8988T (cell line): Measurements from ENCODE around the gene ETV2.
"Not testable (repeated sequence)": the region's sequence is repeated elsewhere in the genome, so short reads cannot be mapped to it uniquely, and the experiment has no call there.

Experiments
- DNase-seq: peaks from one replicate; pipeline ENCODE4 v3.0.0; 2011

Gene ETV2, protein sequence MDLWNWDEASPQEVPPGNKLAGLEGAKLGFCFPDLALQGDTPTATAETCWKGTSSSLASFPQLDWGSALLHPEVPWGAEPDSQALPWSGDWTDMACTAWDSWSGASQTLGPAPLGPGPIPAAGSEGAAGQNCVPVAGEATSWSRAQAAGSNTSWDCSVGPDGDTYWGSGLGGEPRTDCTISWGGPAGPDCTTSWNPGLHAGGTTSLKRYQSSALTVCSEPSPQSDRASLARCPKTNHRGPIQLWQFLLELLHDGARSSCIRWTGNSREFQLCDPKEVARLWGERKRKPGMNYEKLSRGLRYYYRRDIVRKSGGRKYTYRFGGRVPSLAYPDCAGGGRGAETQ

GRCh38 chr19:35641515-35642151 lies at the start of gene ETV2:
Gene ETV2 (plus strand): TSS chr19:35641745. CDS start chr19:35642461, 716 bp downstream.
- DNase-seq, result no peak

DNA sequence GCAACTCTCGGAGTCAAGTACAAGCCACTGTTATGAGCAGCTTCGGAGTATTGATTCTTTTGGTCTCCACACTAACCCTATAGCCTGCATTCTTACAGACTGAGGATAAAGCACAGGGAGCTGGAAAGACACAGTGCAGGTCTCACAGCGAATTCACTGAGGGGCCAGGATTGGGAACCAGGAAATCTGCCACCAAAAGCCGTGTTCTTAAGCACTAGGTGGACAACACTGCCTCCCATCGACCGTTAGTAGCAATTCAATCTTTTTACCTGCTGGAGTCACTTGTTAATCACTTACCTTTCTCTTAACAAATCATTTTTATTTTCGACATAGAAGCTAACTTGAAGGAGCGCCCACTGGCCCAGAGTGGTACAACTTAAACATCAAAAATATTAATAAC lies 49.3 kb upstream of the ETV2 start:
- DNase-seq, result peak; percentile 55

DNA sequence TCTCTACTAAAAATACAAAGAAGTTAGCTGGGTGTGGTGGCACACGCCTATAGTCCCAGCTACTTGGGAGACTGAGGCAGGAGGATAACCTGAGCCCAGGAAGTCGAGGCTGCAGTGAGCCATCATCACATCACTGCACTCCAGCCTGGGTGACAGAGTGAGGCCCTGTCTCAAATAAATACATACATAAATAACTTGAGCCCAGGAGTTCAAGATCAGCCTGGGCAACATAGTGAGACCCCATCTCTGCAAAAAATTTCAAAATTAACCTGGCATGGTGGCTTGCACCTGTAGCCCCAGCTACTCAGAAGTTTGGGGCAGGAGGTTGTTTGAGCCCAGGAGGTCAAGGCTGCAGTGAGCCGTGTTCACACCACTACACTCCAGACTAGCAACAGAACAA lies 46.5 kb upstream of the ETV2 start:
- DNase-seq, result not testable (repeated sequence)

GRCh38 chr19:35595928-35596327 lies 45.6 kb upstream of the ETV2 start:
- DNase-seq, result no peak

DNA sequence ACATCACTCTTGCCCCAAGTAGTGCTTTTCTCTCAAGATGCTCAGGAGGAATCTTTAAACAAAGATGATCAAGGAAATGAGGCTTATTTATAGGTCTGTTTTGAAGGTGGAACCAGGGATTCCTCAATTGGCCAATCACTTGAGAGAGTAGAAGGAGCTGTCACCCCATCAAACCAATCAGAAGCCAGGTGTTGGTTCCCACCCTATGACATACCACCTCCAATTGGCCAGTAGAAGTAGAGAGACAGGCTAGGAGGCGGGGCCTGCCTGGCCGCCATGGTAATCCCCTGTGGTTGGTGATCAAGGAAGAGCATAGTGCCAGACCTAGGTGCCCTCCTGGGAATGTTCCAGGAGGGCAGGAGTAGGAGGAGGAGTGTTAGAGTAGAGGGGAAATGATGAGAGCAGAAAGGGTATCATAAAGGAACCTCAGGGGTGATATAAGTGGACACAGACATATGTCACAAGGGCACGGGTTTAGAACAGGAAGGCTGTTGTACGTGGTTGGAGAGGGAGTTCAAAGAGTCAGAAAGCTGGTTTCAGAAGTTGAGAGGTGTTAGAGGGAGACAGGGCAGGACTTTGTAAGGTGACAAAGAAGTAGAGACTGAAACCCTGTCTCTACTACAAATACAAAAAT lies 45.1 kb upstream of the ETV2 start:
- peak; percentile 51 for DNase-seq

- DNase-seq, result no peak
These were observed 39.6 kb upstream of the ETV2 start for GRCh38 chr19:35601971-35602370.

GRCh38 chr19:35604436-35604835 lies 37.1 kb upstream of the ETV2 start:
- DNase-seq, result not testable (repeated sequence)

DNA sequence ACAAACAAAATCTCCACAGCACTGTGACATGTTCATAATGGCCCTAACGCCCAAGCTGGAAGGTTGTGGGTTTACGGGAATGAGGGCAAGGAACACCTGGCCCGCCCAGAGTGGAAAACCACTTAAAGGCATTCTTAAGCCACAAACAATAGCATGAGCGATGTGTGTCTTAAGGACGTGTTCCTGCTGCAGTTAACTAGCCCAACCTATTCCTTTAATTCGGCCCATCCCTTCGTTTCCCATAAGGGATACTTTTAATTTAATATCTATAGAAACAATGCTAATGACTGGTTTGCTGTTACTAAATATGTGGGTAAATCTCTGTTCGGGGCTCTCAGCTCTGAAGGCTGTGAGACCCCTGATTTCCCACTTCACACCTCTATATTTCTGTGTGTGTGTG lies 34.4 kb upstream of the ETV2 start:
- DNase-seq, result not testable (repeated sequence)

GRCh38 chr19:35607661-35608060 lies 33.9 kb upstream of the ETV2 start:
- no peak for DNase-seq

GRCh38 chr19:35608251-35608650 lies 33.3 kb upstream of the ETV2 start:
- DNase-seq, result no peak

DNA sequence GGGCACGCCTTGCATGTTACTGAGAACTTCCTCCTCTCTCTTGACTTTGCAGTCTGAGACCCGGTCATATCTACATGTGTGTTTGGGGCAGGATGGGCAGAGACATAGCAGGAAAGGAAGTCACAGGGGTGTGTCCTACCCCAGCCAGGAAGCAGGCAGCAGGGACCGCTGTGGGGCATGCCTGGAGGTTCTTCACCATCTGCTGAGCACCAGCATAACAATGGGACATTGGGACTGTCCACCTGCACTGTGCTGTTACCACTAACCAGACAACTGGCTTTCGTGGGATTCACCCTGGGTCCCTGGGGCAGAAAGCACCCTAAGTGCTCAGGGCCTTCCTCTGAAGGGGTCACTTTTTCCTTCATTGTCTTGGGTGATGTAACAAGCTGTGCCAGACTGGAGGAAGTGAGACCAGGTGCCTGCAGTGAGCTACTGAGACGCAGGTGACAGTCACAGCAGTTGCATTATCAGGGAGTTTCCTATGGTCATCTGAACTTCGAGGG lies 31.6 kb upstream of the ETV2 start:
- no peak for DNase-seq

- no peak for DNase-seq
These were observed 29.4 kb upstream of the ETV2 start for GRCh38 chr19:35612224-35612558.

DNA sequence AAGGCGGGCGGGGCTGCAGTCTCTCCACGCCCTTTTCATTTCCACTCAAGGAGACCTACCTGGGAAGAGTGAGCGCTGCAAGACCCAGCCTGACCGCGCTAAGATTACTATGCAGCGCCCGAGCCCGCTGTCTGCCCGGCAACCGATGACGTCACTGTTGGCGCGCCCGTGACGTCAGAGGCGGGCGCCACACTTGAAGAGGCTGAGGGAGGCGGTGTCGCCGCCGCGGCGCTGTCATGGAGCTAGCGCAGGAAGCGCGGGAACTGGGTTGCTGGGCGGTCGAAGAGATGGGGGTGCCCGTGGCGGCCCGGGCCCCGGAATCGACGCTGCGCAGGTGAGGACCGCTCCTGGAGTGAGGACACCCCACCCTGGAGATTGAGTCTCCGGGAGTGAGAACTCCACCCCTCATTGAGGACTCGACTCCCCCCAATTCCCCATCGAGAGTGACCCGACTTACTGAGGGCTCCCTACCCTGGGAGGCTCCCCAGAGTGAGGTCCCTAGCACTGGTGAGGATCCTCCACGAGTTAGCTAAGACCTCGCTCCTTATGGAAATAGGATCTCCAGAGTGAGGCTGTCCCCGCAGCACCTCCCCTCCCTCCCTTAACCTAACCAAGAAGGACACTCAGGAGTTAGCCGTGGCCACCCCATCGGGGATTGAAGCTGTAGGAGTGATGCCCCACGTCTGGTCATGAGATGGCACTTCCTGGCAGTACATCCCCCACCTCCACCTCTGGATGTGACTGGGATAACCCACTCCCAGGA lies 28.8 kb upstream of the ETV2 start, which contains the start of gene HAUS5:
Gene HAUS5 (plus strand): TSS at position 177 of the 763 bp plus-strand sequence. CDS start 60 bp downstream, at position 237.
- peak; percentile 96 for DNase-seq

DNA sequence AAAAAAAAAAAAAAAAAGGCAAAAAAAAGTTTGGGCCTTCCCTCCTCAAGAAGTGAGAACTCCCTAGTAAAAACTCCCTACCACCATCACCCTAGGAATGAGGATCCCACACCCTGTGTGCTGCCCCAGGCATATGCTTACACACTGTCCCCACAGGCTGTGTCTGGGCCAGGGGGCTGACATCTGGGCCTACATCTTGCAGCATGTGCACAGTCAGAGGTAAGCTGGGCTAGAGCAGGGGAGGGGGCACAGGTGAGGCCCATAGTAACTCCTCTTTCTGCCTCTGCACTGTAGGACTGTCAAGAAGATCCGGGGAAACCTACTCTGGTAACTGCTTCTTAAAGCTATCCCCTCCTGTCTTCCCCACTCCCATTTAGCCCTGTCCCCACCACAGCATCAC lies 28.0 kb upstream of the ETV2 start:
- no peak for DNase-seq

- no peak for DNase-seq
These were observed 26.5 kb upstream of the ETV2 start for GRCh38 chr19:35615036-35615435.

DNA sequence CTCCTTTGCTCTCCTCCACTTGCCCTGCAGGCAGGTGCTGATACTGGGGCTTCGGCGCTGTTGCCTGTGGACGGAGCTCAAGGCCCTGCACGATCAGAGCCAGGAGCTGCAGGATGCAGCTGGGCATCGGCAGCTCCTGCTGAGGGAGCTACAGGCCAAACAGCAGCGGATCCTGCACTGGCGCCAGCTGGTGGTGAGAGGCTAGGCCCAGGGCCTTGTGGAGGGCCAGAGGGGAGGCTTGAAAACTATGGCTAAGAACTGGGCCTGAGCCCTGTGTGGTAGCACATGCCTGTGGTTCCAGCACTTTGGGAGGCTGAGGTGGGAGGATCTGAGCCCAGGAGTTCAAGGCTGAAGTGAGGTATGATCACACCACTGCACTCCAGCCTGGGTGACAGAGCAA lies 22.7 kb upstream of the ETV2 start:
- no peak for DNase-seq

DNA sequence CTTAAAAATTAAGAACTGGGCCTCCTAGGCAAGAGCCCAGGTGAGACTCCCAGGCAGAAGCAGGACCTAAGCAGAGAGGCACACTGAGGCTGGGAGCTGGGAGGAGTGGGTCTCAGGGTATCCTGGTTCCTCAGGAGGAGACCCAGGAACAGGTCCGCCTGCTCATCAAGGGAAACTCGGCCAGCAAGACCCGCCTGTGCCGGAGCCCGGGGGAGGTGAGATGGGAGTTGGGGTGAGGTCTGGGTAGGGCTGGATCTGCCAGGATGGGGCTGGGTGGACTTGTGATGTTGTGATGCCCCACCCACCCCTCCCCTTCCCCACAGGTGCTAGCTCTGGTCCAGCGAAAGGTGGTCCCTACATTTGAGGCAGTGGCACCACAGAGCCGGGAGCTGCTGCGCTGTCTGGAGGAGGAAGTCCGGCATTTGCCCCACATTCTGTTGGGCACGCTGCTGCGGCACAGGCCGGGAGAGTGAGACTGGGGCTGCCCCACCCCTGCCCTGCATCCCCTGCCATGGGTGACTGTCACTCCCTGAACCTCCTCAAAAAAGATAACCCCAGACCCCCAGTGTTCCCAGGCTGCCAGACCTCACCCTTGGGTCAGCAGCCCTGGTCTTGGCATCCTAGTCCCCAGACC lies 22.1 kb upstream of the ETV2 start:
- no peak for DNase-seq

- no peak for DNase-seq
These were observed 21.5 kb upstream of the ETV2 start for GRCh38 chr19:35620001-35620400.

- no peak for DNase-seq
These were observed 19.8 kb upstream of the ETV2 start for GRCh38 chr19:35621708-35622107.

- DNase-seq, result no peak
These were observed 18.8 kb upstream of the ETV2 start for GRCh38 chr19:35622750-35623149.

- no peak for DNase-seq
These were observed 18.1 kb upstream of the ETV2 start for GRCh38 chr19:35623327-35624010.

GRCh38 chr19:35628264-35628564 lies 13.3 kb upstream of the ETV2 start:
- no peak for DNase-seq
